ENCODE results near the gene MORN5. TPM values are rescaled to one million over a fixed set of nuclear protein-coding genes. Genes with fewer than 3 reads are reported as not detected.

Gene MORN5
- total RNA-seq, 2 donors from 2014 or later: not detected

DNA sequence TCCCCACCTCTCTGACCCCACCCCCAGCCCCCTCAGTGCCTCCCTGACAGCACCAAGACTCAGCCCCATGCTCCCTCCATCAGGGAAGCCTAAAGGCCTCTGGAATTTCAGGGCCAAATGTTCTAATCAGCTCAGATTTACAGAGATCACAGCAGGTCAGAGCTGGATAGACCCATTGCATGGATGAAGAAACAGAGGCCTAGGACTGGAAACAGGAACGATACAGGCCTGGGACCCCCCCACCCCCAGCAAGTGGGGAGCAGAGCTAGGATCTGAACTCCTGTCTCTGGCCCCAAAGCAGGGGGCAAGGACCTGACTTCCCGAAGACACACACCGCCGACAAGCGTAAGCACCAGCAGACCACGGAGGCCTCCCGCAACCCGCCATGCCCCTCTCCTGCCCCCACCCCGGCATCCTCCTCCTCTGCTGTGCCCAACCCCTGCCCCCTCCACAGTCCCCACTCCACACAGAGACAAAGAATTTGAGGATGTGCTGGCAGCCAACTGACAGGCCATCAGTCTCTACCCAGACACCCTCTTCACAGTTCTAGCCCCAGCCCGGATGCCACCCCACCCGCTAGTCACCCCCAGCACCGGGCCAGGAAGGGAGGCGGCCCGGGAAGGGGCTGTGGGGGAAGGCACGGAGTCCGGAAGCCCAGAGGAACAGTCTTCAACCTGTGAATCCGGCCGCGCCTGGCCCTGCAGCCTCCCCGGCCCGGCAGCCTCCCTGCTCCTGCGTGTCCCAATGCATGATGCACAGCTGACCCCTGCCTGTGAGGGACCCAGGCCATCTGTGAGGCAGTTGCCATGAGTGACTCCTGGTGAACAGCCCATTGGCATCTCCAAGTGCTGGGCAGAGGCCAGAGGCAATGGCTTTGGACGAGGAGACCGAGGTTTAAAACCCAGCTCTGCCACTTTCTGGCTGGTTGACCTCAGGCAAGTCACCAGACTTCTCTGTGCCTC, 31.4 kb upstream of the MORN5 start:
- no peak for ATAC-seq (replicated peaks in 1 of 2)
- Mint-ChIP-seq H3K4me1 (ENCODE audit: low read depth) (peaks cover 11% of the 10 kb centered on the region), H3K27ac (no peak overlapping the region), H3K4me3 (no peak overlapping the region), H3K36me3 (ENCODE audit: insufficient read depth in 2 of 2) (peaks cover 0 to 2% of the 10 kb centered on the region in 2 donors), H3K9me3 (no peaks in the 10 kb centered on the region), H3K27me3 (ENCODE audit: low read depth) (peaks cover 45% of the 10 kb centered on the region)
- DNase-seq: no peak

DNA sequence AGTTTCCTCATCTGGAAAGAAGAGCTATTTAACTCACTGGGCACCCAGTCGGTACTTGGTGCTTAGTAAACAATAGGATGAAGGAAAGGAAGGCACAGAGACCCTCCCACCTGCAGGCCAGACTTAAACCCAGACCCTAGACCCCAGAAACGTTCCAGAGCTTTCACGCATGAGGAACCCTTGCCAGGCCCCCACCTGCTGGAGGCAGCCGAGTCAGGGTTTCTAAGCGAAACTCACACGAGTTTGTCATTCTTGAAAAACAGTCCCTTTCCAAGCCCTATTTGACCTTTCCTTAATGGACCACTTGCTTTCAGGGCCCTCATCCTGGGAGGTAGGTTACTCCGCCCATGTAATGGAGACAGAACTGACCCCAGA, 30.8 kb upstream of the MORN5 start:
- no peak for ATAC-seq (replicated peaks in 1 of 2)

DNA sequence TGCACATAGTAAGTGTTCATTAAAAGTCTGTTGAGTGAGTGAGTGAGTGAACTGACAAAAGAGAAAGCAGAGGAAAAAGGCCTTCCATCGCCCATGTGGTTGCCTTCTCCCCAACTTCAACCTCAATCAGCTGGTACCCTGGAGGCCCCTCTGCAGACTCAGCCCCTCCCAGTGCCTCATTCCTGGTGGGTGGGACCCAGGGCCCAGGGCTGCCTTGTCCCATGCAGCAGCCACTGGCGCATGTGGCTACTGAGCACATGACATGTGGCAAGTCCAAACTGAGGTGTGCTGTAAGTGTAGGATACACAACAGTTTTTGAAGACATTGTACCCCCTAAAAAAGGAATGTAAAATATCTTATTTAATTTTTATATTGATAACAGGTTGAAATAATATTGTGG, 29.7 kb upstream of the MORN5 start:
- no peak for DNase-seq
- H3K9me3 Mint-ChIP-seq: no peaks in the 10 kb centered on the region
- peaks cover 0 to 2% of the 10 kb centered on the region in 2 donors for H3K36me3 Mint-ChIP-seq (ENCODE audit: insufficient read depth in 2 of 2)

More for the DNA sequence above, 30.8 kb upstream of the MORN5 start:
- Mint-ChIP-seq H3K4me1 (ENCODE audit: low read depth) (peaks cover 11% of the 10 kb centered on the region), H3K27ac (no peak overlapping the region), H3K9me3 (no peaks in the 10 kb centered on the region), H3K27me3 (ENCODE audit: low read depth) (peaks cover 43% of the 10 kb centered on the region), H3K36me3 (ENCODE audit: insufficient read depth in 2 of 2) (peaks cover 0 to 2% of the 10 kb centered on the region in 2 donors), H3K4me3 (no peak overlapping the region)
- no peak for DNase-seq

DNA sequence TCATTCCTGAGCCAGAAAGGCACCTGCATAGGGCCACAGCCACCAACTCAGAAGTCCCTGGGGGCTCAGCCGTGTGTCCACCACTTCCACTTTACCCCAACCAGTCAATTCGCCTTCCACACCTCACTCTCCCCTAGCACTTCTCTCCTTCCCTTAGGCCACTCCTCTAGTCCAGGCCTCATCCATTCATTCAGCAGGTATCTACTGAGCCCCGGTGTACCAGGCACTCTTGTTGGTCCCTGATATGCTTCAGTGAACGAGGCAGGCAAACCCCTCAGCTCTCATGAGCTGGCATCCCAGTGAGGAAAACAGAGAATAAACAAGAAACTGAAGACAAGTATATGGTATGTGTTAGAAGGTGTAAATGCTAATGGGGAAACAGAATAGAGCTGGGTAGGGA, 28.9 kb upstream of the MORN5 start:
- no peak overlapping the region for H3K27ac Mint-ChIP-seq
- peaks cover 25% of the 10 kb centered on the region for H3K27me3 Mint-ChIP-seq (ENCODE audit: low read depth)
- no peak for ATAC-seq (replicated peaks in 1 of 2)

More for the DNA sequence above, 29.7 kb upstream of the MORN5 start:
- H3K27ac Mint-ChIP-seq: no peak overlapping the region
- H3K27me3 Mint-ChIP-seq (ENCODE audit: low read depth): peaks cover 33% of the 10 kb centered on the region
- no peak overlapping the region for H3K4me3 Mint-ChIP-seq
- H3K4me1 Mint-ChIP-seq (ENCODE audit: low read depth): peaks cover 11% of the 10 kb centered on the region
- no peak for ATAC-seq (replicated peaks in 1 of 2)

DNA sequence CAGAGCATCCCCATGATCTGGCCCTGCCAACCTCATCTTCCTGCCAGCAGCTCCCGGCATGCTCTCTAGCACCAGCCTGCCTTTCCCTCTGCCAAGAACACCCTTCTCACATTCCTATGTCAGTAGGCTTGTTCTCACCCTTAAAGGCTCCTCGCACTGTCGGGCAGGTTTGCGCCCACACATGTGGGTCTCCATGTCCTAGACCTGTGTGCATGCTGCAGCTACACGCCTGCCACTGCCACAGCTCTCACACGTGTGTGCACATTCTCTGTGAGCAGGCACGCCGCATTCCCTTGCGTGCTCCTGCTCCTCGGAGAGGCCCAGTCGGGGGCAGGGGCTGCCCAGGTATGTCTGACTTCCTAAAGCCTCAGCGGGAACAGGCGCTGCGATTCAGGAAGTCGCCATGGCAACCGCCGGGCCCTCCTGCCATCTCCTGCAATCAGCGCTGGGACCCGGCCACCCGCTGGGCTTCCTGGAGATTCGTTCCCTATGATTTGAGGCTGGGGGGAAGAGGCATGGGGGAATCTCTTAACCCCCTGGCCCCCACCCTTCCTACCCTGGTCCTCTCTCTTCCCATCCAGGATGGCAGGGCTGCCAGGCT, 28.2 kb upstream of the MORN5 start:
- no peak overlapping the region for H3K4me3 Mint-ChIP-seq
- no peak overlapping the region for H3K27ac Mint-ChIP-seq
- H3K36me3 Mint-ChIP-seq (ENCODE audit: insufficient read depth in 2 of 2): no peaks in the 10 kb centered on the region
- ATAC-seq (replicated peaks in 1 of 2) (no peak), DNase-seq (no peak)
- peaks cover 18% of the 10 kb centered on the region for H3K27me3 Mint-ChIP-seq (ENCODE audit: low read depth)
- no peaks in the 10 kb centered on the region for H3K9me3 Mint-ChIP-seq
- peaks cover 2% of the 10 kb centered on the region for H3K4me1 Mint-ChIP-seq (ENCODE audit: low read depth)

More for the DNA sequence above, 28.9 kb upstream of the MORN5 start:
- DNase-seq: no peak
- Mint-ChIP-seq H3K36me3 (ENCODE audit: insufficient read depth in 2 of 2) (peaks cover 0 to 2% of the 10 kb centered on the region in 2 donors), H3K4me3 (no peak overlapping the region), H3K4me1 (ENCODE audit: low read depth) (peaks cover 9% of the 10 kb centered on the region), H3K9me3 (no peaks in the 10 kb centered on the region)

DNA sequence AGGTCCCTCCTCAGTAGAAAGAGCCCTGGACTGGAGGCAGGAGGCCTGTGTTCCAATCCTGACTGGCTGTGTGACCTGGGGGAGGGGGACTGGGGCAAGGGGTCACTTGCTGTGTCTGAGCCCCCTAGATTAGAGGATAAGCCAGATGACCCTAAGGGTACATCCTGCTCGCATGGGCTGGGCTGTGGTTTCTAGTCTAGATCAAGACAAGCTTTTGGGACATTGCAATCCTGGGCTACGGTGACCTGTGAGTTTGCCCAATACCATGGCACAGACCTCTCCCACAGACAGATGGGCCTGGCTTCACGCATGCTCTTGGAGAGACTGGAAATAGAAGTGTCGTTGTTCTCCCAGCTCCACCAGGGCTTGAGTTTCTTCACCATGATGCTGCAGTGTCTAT, 27.2 kb upstream of the MORN5 start:
- no peaks in the 10 kb centered on the region for H3K9me3 Mint-ChIP-seq
- H3K27ac Mint-ChIP-seq: no peak overlapping the region
- peaks cover 11% of the 10 kb centered on the region for H3K27me3 Mint-ChIP-seq (ENCODE audit: low read depth)
- DNase-seq (no peak), ATAC-seq (replicated peaks in 1 of 2) (no peak)
- H3K36me3 Mint-ChIP-seq (ENCODE audit: insufficient read depth in 2 of 2): peaks cover 0 to 1% of the 10 kb centered on the region in 2 donors
- no peaks in the 10 kb centered on the region for H3K4me1 Mint-ChIP-seq (ENCODE audit: low read depth)
- no peak overlapping the region for H3K4me3 Mint-ChIP-seq

DNA sequence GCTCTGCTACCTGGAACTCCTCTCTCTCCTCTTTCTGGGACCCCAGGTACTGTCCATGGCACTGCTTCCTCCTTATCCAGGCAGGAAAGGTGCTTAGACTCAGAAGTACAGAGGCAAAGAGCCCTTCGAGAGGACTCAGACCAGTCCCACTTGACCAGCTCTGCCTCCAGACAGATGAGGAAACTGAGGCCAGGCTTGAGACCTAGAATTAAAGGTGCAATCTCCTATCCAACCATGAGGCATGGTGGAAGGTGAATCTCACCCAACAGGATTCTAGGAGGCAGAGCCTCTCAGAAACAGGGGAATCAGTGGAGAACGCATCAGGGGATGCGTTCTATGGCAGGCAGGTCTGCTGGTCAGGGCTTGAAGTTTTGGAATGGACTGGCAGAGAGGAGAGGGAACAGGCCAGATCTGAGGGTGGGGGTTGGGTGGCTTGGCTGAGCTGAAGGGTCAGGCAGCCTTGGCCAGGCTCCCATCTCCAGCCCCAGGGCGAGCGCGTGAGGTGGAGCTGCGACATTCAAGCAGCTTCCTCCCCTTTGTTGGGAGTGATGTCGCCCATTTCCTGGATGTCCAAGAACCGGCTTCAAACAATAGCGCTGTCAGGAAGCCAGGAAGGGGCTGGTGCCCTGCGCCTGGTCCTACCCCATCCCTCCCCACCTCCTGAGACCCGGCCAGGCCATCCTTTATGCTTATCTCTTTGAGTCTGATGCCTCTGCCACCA, 26.3 kb upstream of the MORN5 start:
- H3K4me1 Mint-ChIP-seq (ENCODE audit: low read depth): no peaks in the 10 kb centered on the region
- H3K36me3 Mint-ChIP-seq (ENCODE audit: insufficient read depth in 2 of 2): peaks cover 0 to 1% of the 10 kb centered on the region in 2 donors
- peaks cover 10% of the 10 kb centered on the region for H3K27me3 Mint-ChIP-seq (ENCODE audit: low read depth)
- H3K27ac Mint-ChIP-seq: no peak overlapping the region
- ATAC-seq (replicated peaks in 1 of 2) (no peak), DNase-seq (no peak)
- H3K9me3 Mint-ChIP-seq: no peaks in the 10 kb centered on the region
- no peak overlapping the region for H3K4me3 Mint-ChIP-seq

DNA sequence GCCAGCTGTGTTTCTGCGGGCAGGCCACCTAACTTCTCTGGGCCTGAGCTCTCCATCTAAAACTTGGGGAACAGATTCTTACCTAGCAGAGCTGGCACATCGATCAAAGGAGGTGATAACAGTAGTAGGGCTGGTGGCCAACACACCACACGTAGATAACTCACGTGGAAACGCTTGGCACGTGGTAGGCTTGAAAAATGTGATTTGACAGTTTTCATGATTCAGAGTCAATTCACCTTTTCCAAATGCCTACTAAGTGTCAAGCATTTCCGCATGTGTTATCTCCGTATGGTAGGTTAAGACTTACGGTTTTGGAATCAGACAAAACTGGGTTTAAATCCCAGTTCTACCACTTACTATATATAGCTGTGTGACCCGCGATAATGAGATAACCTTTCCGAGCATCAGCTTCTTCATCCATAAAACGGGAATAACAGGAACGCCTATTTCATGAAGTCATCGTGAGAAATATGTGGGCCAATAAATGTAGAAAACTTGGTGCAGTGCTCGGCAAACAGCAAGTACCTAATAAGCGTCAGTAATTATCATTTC, 25.6 kb upstream of the MORN5 start:
- ATAC-seq (replicated peaks in 1 of 2): no peak
- peaks cover 10% of the 10 kb centered on the region for H3K27me3 Mint-ChIP-seq (ENCODE audit: low read depth)
- H3K36me3 Mint-ChIP-seq (ENCODE audit: insufficient read depth in 2 of 2): peaks cover 0 to 1% of the 10 kb centered on the region in 2 donors
- H3K4me1 Mint-ChIP-seq (ENCODE audit: low read depth): no peaks in the 10 kb centered on the region
- DNase-seq: no peak
- H3K4me3 Mint-ChIP-seq: no peak overlapping the region
- no peak overlapping the region for H3K27ac Mint-ChIP-seq
- H3K9me3 Mint-ChIP-seq: no peaks in the 10 kb centered on the region

DNA sequence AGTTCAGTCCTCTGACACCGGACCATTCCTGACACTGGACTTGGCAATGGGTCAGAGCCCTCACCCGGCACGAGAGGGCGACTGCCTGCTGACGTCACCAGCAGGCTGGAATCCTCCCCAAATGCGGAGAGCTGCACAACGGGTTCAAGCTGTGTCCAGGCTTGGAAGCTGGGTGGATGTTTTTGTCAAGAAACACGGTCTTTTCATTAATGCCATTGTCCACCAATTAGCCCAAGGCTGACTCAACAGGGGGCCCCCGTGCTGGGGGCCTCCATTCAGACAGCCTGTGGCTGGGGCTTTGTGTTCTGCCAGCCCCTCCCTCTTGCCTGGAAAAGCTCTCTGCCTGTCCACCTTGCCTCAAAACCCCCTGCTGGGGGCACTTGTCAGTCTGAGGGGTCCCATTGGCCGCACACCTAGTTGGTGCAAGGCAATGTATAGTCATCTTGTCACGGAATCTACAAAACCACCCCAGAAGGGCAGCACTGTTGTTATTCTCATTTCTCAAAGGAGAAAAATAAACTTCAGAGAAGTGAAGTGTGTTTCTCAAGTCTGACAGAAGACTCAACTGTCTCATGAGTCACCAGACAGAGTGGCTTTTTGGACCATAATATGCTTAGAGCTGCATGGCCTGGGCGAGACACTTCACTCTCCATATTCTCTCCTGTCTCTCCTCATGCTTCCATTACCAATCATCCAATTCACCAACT, 24.7 kb upstream of the MORN5 start:
- no peak for ATAC-seq (replicated peaks in 1 of 2)
- DNase-seq: no peak
- H3K4me1 Mint-ChIP-seq (ENCODE audit: low read depth): no peaks in the 10 kb centered on the region
- H3K27ac Mint-ChIP-seq: no peak overlapping the region
- no peaks in the 10 kb centered on the region for H3K9me3 Mint-ChIP-seq
- H3K36me3 Mint-ChIP-seq (ENCODE audit: insufficient read depth in 2 of 2): peaks cover 0 to 1% of the 10 kb centered on the region in 2 donors
- H3K27me3 Mint-ChIP-seq (ENCODE audit: low read depth): peaks cover 10% of the 10 kb centered on the region
- H3K4me3 Mint-ChIP-seq: no peak overlapping the region

DNA sequence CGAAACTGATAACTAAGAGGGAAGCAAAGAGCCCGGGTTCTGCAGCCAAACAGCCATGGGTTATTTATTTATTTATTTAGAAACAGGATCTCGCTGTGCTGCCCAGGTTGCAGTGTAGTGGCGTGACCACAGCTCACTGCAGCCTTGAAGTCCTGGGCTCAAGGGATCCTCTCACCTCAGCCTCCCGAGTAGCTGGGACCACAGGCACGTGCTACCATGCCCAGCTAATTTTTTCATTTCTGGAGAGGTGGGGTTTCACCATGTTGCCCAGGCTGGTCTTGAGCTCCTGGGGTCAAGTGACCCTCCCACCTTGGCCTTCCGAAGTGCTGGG, 24.2 kb upstream of the MORN5 start:
- no peak overlapping the region for H3K27ac Mint-ChIP-seq
- ATAC-seq (replicated peaks in 1 of 2): no peak
- H3K4me3 Mint-ChIP-seq: no peak overlapping the region
- H3K9me3 Mint-ChIP-seq: no peaks in the 10 kb centered on the region
- H3K27me3 Mint-ChIP-seq (ENCODE audit: low read depth): peaks cover 10% of the 10 kb centered on the region
- no peak for DNase-seq
- peaks cover 0 to 1% of the 10 kb centered on the region in 2 donors for H3K36me3 Mint-ChIP-seq (ENCODE audit: insufficient read depth in 2 of 2)
- no peaks in the 10 kb centered on the region for H3K4me1 Mint-ChIP-seq (ENCODE audit: low read depth)

DNA sequence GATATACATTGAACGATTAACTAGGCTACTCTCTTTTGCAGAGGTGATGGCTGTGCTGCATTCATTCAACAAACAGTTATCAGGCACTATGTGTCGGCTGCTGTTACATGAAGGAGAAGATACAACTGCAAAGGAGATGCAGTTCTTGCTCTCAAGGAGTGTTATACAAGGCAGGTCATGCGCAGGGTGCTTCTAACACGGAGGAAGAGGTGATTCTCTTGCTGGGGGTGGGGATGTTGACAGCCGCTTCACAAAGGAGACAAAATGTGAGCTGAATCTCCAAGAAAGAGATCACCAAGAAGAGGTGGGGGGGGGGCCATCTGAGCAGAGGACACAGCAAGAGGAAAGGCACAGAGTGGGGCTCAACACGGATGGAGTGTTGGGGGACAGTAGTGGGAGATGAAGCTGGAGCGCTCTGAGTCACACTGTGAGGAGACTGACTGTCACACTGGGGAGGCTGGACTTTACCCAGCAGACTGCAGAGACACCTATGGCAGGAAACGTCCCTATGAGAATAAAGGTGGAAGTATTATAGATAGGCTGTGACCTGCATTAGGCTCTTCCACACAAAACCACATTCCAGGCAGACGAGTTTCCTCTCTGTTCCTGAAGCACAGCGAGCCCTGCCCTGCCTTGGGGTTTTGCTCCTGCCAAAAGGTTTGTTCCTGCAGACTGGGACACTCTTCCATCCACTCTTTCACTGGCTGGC, 21.0 kb upstream of the MORN5 start:
- H3K27ac Mint-ChIP-seq: no peak overlapping the region
- H3K4me3 Mint-ChIP-seq: no peak overlapping the region
- no peak for ATAC-seq (replicated peaks in 1 of 2)
- no peaks in the 10 kb centered on the region for H3K9me3 Mint-ChIP-seq
- no peaks in the 10 kb centered on the region for H3K4me1 Mint-ChIP-seq (ENCODE audit: low read depth)
- DNase-seq: no peak
- no peaks in the 10 kb centered on the region for H3K27me3 Mint-ChIP-seq (ENCODE audit: low read depth)
- peaks cover 1% of the 10 kb centered on the region in 2 donors for H3K36me3 Mint-ChIP-seq (ENCODE audit: insufficient read depth in 2 of 2)

All from activated T-cell treated with anti-CD3 and anti-CD28 coated beads, Interleukin-2, amount 50 U/mL, for 72 hours (primary cell).